ENCODE data around the gene CELA1.
A peak's percentile ranks its signal among the peaks of the same experiment; 100 is the strongest.

The CELA1 gene

DNA sequence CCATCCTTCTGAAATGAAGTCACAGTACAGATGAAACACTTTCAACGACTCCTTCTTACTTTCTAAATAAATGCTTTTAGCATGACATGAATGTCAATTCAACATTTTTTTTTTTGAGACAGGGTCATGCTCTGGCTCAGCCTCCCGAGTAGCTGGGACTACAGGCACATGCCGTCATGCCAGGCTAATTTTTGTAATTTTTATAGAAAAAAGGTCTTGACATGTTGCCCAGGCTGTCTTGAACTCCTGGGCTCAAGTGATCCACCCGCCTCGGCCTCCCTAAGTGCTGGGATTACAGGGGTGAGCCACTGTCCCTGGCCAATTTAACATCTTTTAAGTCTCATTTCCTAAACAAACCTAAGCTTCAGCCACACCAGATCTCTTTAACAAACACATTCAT, 28.4 kb upstream of the CELA1 start:
- no peak for DNase-seq (ENCODE audit: low read depth)

- DNase-seq (ENCODE audit: low read depth), result no peak
Observed at GRCh38 chr12:51374361-51374760, 27.9 kb upstream of the CELA1 start.

GRCh38 chr12:51373187-51373586, 26.7 kb upstream of the CELA1 start:
- DNase-seq (ENCODE audit: low read depth), result no peak

GRCh38 chr12:51372021-51372420, 25.5 kb upstream of the CELA1 start:
- no peak for DNase-seq (ENCODE audit: low read depth)

- DNase-seq (ENCODE audit: low read depth), result peak; percentile 98
Observed at GRCh38 chr12:51371295-51371953, 24.9 kb upstream of the CELA1 start.

GRCh38 chr12:51370667-51371066, 24.2 kb upstream of the CELA1 start:
- no peak for DNase-seq (ENCODE audit: low read depth)

DNA sequence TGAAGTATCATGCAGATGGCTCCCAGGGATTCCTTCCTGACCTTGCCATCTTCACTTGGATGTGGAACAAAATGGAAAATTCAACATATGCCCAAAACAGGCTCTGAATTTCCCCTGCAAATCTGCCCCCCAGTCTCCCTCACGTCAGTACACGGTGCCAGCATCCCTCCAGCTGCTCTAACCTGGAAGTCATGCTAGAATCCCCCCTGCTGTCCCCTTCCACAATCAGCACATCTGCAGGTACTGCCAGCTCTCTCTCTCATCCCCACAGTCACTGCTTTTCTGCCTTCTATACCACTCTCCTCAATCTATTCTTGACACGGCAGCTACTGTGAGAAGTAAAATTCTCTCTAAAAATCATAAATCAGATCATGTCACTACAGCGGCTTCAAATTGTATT, 23.1 kb upstream of the CELA1 start:
- no peak for DNase-seq (ENCODE audit: low read depth)

DNA sequence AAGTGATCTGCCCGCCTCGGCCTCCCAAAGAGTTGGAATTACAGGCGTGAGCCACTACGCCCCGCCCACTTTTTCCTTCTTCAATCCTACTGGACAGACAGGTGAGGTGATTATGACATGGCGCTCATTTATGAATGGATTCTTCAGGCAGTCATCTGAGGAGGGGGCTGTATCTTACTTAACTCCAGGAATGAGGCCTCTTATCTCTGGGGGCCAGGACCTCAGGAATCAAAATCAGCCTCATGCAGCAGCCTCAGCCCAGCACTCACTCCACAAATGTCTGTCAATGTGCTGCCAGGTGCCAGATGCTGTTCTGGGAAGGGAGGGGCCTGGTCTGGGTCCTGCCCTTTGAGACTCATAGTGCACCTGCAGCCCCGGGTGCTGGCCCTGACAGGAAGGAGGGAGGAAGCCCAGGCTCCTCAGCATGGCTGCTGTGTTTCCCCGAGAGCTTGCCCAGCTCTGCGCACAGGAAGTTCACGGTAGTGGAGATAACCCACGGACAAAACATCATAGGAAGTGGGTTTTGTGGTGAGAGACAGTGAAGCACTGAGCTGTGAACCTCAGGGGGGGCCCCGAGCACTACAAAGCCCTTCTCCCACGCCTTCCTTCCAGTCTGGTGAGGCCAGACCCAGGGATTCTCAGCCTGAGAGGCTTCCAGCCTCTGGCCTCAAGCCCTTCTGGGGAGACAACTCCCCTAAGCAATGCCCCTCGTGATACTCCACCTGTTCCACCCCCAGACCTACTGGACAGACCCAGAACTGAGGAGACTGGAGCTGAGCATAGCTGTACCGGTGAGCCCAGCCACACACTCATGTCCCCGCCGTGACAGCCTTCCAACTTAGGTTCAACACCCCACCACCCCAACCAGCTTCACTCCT, 22.4 kb upstream of the CELA1 start:
- DNase-seq (ENCODE audit: low read depth), result peak; percentile 95

- DNase-seq (ENCODE audit: low read depth), result no peak
Observed at GRCh38 chr12:51365276-51365675, 18.8 kb upstream of the CELA1 start.

GRCh38 chr12:51364001-51364400, 17.5 kb upstream of the CELA1 start:
- DNase-seq (ENCODE audit: low read depth), result no peak

GRCh38 chr12:51362747-51363342, 16.4 kb upstream of the CELA1 start:
- no peak for DNase-seq (ENCODE audit: low read depth)

- DNase-seq (ENCODE audit: low read depth), result no peak
Observed at GRCh38 chr12:51362307-51362706, 15.8 kb upstream of the CELA1 start.

- no peak for DNase-seq (ENCODE audit: low read depth)
Observed at GRCh38 chr12:51361161-51362016, 14.9 kb upstream of the CELA1 start.

- no peak for DNase-seq (ENCODE audit: low read depth)
Observed at GRCh38 chr12:51360315-51360714, 13.8 kb upstream of the CELA1 start.

DNA sequence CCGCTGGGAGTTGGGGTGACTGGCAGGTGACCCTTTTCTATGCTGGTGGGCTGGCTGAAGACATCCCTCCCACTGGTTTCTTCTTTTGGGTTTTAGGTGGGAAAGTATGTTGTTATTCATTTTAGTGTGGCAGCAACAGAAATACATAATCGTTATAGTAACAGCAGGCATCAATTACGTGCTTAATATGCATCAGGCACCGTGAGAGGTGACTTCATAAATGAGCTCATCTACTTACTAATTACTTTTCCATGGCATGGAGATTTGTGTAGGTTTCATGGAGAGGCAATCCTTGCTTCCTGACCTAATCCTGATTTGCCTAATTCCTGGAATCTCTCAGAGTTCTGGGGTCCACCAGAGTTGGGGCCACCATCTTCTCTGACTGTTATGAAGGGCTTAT, 13.4 kb upstream of the CELA1 start:
- no peak for DNase-seq (ENCODE audit: low read depth)

GRCh38 chr12:51358496-51358895, 12.0 kb upstream of the CELA1 start:
- no peak for DNase-seq (ENCODE audit: low read depth)

DNA sequence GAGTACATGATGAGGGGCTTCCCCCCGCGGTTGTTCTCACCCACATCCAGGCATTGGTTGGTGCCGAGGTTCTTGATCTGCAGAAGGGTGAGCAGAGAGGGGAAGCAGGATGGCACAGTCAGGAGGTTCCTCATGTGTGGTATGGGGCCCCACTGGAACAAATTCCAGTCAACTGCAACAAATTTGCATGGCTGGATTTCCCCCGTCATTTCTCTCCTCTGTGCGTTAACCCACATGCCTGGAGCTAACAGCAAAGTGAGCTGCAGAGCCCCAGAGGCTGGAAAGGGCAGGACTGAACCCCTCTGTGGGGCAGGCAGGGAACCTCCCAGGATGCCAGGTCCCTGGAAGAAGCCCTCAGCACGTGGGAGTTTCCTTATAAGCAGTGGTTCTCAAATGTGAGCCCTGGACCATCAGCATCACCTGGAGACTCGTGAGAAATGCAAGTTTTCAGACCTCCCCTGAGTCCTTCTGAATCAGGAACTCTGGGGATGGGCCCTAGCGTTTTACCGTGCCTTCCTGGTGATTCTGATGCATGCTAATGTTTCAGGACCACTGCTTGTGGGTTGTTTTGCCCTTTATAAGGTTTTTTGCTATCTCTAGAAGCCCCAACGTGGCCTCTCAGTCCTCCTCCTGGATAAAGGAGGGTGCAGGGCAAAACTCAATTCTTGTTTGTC, 11.0 kb upstream of the CELA1 start:
- no peak for DNase-seq (ENCODE audit: low read depth)

- peak; percentile 62 for DNase-seq (ENCODE audit: low read depth)
Observed at GRCh38 chr12:51351913-51352532, 5.5 kb upstream of the CELA1 start.

- DNase-seq (ENCODE audit: low read depth), result peak; percentile 78
Observed at GRCh38 chr12:51349026-51349425, 2.5 kb upstream of the CELA1 start.

DNA sequence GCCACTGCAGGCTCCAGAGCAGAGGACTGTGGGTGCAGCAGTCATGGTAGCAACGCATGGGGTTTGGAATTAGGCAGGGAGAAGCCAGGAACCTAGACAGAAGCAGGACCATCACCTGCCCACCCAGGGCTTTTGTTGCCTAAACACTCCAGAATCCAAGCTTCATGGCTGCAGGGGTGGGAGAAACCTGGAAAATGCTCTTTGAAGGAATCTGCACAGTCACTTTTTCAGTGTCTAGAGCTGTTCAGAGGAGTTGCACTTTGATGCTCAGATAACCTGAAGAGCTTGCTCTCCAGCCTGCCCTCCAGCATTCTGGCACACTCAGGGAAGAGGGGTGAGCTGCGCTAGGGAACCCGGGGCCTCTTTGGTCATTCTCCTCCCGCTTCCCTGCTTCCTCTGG, 1.6 kb upstream of the CELA1 start:
- no peak for DNase-seq (ENCODE audit: low read depth)

DNA sequence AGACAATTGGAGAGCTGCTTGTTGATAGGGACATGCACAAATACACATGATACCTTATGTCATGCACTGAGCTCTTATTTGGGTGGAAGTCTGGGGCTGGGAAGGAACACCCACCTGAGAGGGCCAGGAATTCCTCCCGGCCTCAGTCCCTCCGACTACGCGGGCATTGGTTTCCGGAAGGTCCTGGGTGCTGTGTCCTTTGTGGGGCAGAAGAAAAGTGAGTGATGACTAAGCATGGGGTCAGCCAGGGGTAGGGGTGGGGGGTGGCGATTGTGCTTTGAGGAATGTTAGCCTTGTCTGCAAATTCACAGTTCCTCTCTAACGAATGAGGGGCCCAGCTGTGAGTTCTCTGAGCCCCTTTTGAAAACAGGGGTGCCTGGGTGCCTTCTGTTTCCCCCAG, 798 bp downstream of the CELA1 start:
- DNase-seq (ENCODE audit: low read depth), result no peak
